ENCODE results near the gene NR6A1.
"Not testable (repeated sequence)": the region's sequence is repeated elsewhere in the genome, so short reads cannot be mapped to it uniquely, and the experiment has no call there.

The NR6A1 gene

GRCh38 chr9:124776954-124777648, 6.0 kb upstream of the NR6A1 start, which contains the start of gene OLFML2A:
OLFML2A (plus strand) TSS chr9:124777133; CDS start chr9:124777271, 138 bp downstream.
- peak in 1 of 2 donors; percentile 10 for DNase-seq (ENCODE audit: low read depth in 2 of 2)

- no peak for DNase-seq (ENCODE audit: low read depth in 2 of 2)
Measured at GRCh38 chr9:124776618-124776953, 5.5 kb upstream of the NR6A1 start.

- DNase-seq (ENCODE audit: low read depth in 2 of 2) = peak; percentile 79 to 86
Measured at GRCh38 chr9:124774129-124774978, 3.2 kb upstream of the NR6A1 start.

GRCh38 chr9:124773473-124774128, 2.5 kb upstream of the NR6A1 start:
- DNase-seq (ENCODE audit: low read depth in 2 of 2) = no peak

- not testable (repeated sequence) for DNase-seq (ENCODE audit: low read depth in 2 of 2)
Measured at GRCh38 chr9:124772877-124773276, 1.8 kb upstream of the NR6A1 start.

GRCh38 chr9:124771867-124772679, 962 bp upstream of the NR6A1 start:
- DNase-seq (ENCODE audit: low read depth in 2 of 2) = peak; percentile 19 to 24

- DNase-seq (ENCODE audit: low read depth in 2 of 2) = no peak
Measured at GRCh38 chr9:124770359-124771020, 621 bp downstream of the NR6A1 start.

- no peak for DNase-seq (ENCODE audit: low read depth in 2 of 2)
Measured at GRCh38 chr9:124769549-124770358, 1.4 kb downstream of the NR6A1 start.

- DNase-seq (ENCODE audit: low read depth in 2 of 2) = no peak
Measured at GRCh38 chr9:124768750-124769548, 2.2 kb downstream of the NR6A1 start.

GRCh38 chr9:124768334-124768733, 2.8 kb downstream of the NR6A1 start:
- no peak for DNase-seq (ENCODE audit: low read depth in 2 of 2)

- no peak for DNase-seq (ENCODE audit: low read depth in 2 of 2)
Measured at GRCh38 chr9:124767821-124768220, 3.3 kb downstream of the NR6A1 start.

- DNase-seq (ENCODE audit: low read depth in 2 of 2) = no peak
Measured at GRCh38 chr9:124766815-124767554, 4.1 kb downstream of the NR6A1 start.

GRCh38 chr9:124766326-124766725, 4.8 kb downstream of the NR6A1 start:
- no peak for DNase-seq (ENCODE audit: low read depth in 2 of 2)

GRCh38 chr9:124765439-124765835, 5.7 kb downstream of the NR6A1 start:
- no peak for DNase-seq (ENCODE audit: low read depth in 2 of 2)

- DNase-seq (ENCODE audit: low read depth in 2 of 2) = no peak
Measured at GRCh38 chr9:124764774-124765438, 6.2 kb downstream of the NR6A1 start.

- no peak for DNase-seq (ENCODE audit: low read depth in 2 of 2)
Measured at GRCh38 chr9:124762633-124763032, 8.5 kb downstream of the NR6A1 start.

- no peak for DNase-seq (ENCODE audit: low read depth in 2 of 2)
Measured at GRCh38 chr9:124761710-124762109, 9.4 kb downstream of the NR6A1 start.

GRCh38 chr9:124761196-124761595, 9.9 kb downstream of the NR6A1 start:
- no peak for DNase-seq (ENCODE audit: low read depth in 2 of 2)

Data from activated CD4-positive, alpha-beta T cell treated with anti-CD3 and anti-CD28 coated beads for 24 hours (primary cell).